ENCODE measurements around the gene SNX18. TPM values are rescaled to one million over a fixed set of nuclear protein-coding genes. Genes with fewer than 3 reads are reported as not detected.
A peak's percentile ranks its signal among the peaks of the same experiment; 100 is the strongest.

Gene SNX18
- total RNA-seq, 2 donors from 2014 or later, result 19.7 to 20.5 TPM

GRCh38 chr5:54520940-54521339 is 3.4 kb downstream of the SNX18 start:
- H3K9ac ChIP-seq (ENCODE audit: extremely low read depth, low read length, poor library complexity, severe bottlenecking), result peak overlapping the region; percentile 57
- WGBS, 2 experiments (ENCODE audit: insufficient coverage in 1 of 2, insufficient read length in 1 of 2), result 85% methylated on average over 2 of the region's 2 CpGs; no CpG with 5 or more reads in 1 of the 2 experiments
- Mint-ChIP-seq H3K36me3 (ENCODE audit: low read depth) (peaks cover 13% of the 10 kb centered on the region), H3K27ac (peak overlapping the region; percentile 61), H3K4me3 (peak overlapping the region; percentile 53), H3K9me3 (peaks cover 6% of the 10 kb centered on the region), H3K4me1 (peaks cover 45% of the 10 kb centered on the region), H3K27me3 (ENCODE audit: insufficient read depth) (peaks cover 8% of the 10 kb centered on the region)
- DNase-seq, result no peak
- H3K36me3 ChIP-seq (ENCODE audit: control insufficient read depth, insufficient read depth, low read length), result peaks cover 12% of the 10 kb centered on the region
- no peaks in the 10 kb centered on the region for H3K9me3 ChIP-seq (ENCODE audit: control insufficient read depth, low read length)
- peaks cover 25% of the 10 kb centered on the region for H3K4me1 ChIP-seq (ENCODE audit: control insufficient read depth, insufficient read depth, low read length)
- no peak for TF ChIP-seq CTCF (conservative IDR thresholded peaks at IDR 0.05)
- H3K27ac ChIP-seq (ENCODE audit: low read depth, low read length), result no peak overlapping the region
- peak overlapping the region; percentile 90 for H3K4me3 ChIP-seq (ENCODE audit: low read length)
- peaks cover under 1% of the 10 kb centered on the region for H3K27me3 ChIP-seq (ENCODE audit: control insufficient read depth, insufficient read depth, low read length, poor library complexity, severe bottlenecking)

- Histone ChIP-seq H3K9ac (ENCODE audit: extremely low read depth, low read length, poor library complexity, severe bottlenecking) (no peak overlapping the region), H3K4me3 (ENCODE audit: low read length) (peak overlapping the region; percentile 90), H3K27me3 (ENCODE audit: control insufficient read depth, insufficient read depth, low read length, poor library complexity, severe bottlenecking) (no peaks in the 10 kb centered on the region), H3K9me3 (ENCODE audit: control insufficient read depth, low read length) (no peaks in the 10 kb centered on the region), H3K27ac (ENCODE audit: low read depth, low read length) (no peak overlapping the region), H3K36me3 (ENCODE audit: control insufficient read depth, insufficient read depth, low read length) (peaks cover 12% of the 10 kb centered on the region), H3K4me1 (ENCODE audit: control insufficient read depth, insufficient read depth, low read length) (peaks cover 25% of the 10 kb centered on the region)
- Mint-ChIP-seq H3K9me3 (peaks cover 6% of the 10 kb centered on the region), H3K27me3 (ENCODE audit: insufficient read depth) (peaks cover 5% of the 10 kb centered on the region), H3K4me3 (no peak overlapping the region), H3K36me3 (ENCODE audit: low read depth) (peaks cover 13% of the 10 kb centered on the region), H3K4me1 (peaks cover 42% of the 10 kb centered on the region), H3K27ac (no peak overlapping the region)
- WGBS, 2 experiments (ENCODE audit: insufficient coverage in 1 of 2, insufficient read length in 1 of 2), result 97 to 100% methylated on average over 3 to 5 of the region's 5 CpGs
- DNase-seq, result no peak
- TF ChIP-seq CTCF (conservative IDR thresholded peaks at IDR 0.05), result no peak
Measured at GRCh38 chr5:54521856-54522479, 4.4 kb downstream of the SNX18 start.

DNA sequence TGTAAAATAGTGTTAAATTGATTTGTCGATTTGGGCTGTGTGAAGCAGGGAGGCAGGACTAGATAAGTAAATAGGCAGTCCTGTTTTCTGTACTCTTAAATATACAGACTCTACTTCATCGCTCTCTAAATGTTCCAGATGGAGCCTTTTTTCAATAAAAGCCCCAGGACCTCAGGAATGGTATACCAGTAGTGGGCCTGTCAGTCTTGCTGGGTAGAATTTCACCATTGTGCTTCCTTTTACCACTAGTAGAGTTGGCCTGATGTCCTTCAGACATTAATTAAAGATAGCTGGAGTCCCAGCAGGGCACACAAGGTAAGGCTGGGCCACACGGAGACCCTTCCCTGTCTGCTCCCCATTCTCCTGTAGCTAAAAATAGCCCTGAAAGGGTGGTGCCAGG is 6.0 kb downstream of the SNX18 start:
- 87 to 100% methylated on average over 1 to 3 of the region's 3 CpGs for WGBS, 2 experiments (ENCODE audit: insufficient coverage in 1 of 2, insufficient read length in 1 of 2)
- no peaks in the 10 kb centered on the region for H3K9me3 ChIP-seq (ENCODE audit: control insufficient read depth, low read length)
- no peaks in the 10 kb centered on the region for H3K27me3 ChIP-seq (ENCODE audit: control insufficient read depth, insufficient read depth, low read length, poor library complexity, severe bottlenecking)
- Mint-ChIP-seq H3K27ac (no peak overlapping the region), H3K4me3 (no peak overlapping the region), H3K9me3 (peaks cover 6% of the 10 kb centered on the region), H3K36me3 (ENCODE audit: low read depth) (peaks cover 12% of the 10 kb centered on the region), H3K27me3 (ENCODE audit: insufficient read depth) (peaks cover 3% of the 10 kb centered on the region), H3K4me1 (peaks cover 41% of the 10 kb centered on the region)
- no peak overlapping the region for H3K9ac ChIP-seq (ENCODE audit: extremely low read depth, low read length, poor library complexity, severe bottlenecking)
- no peak overlapping the region for H3K27ac ChIP-seq (ENCODE audit: low read depth, low read length)
- H3K36me3 ChIP-seq (ENCODE audit: control insufficient read depth, insufficient read depth, low read length), result peaks cover 12% of the 10 kb centered on the region
- H3K4me3 ChIP-seq (ENCODE audit: low read length), result peak overlapping the region; percentile 90
- H3K4me1 ChIP-seq (ENCODE audit: control insufficient read depth, insufficient read depth, low read length), result peaks cover 25% of the 10 kb centered on the region
- no peak for DNase-seq
- TF ChIP-seq CTCF (conservative IDR thresholded peaks at IDR 0.05), result no peak

Measured in endodermal cell (in vitro differentiated cells).